LHCN-M2 (cell line): ENCODE measurements around the gene ALDH16A1. TPM values are rescaled to one million over a fixed set of nuclear protein-coding genes. Genes with fewer than 3 reads are reported as not detected.
A peak's percentile ranks its signal among the peaks of the same experiment; 100 is the strongest.

ENCODE experiments used
- DNase-seq: peaks from one replicate; pipeline ENCODE4 v3.0.0-alpha.2; 2012; ENCODE audit warnings: low read depth
- polyA plus RNA-seq: library from polyadenylated mRNA; unstranded; fragments of >200 nt; gene quantifications from one replicate; pipeline ENCODE4 v1.2.1, GENCODE V29; 2012; ENCODE audit warnings: missing spikeins
- total RNA-seq: library from RNA; depleted of rRNA; stranded (reverse); fragments of >200 nt; gene quantifications from 2 replicates; pipeline ENCODE4 v1.2.3, GENCODE V29; 2014; rRNA removed

Gene ALDH16A1
- 34.8 and 42.6 TPM in 2 replicates for total RNA-seq
- polyA plus RNA-seq = 15.0 TPM

GRCh38 chr19:49453013-49453756 is at the start of gene ALDH16A1:
Gene ALDH16A1, plus strand, starts transcription at chr19:49453225. Its CDS starts 107 bp downstream, at chr19:49453332.
- peak; percentile 97 for DNase-seq

GRCh38 chr19:49403404-49404187 is 49.4 kb upstream of the ALDH16A1 start:
- no peak for DNase-seq

- no peak for DNase-seq
These were observed 45.9 kb upstream of the ALDH16A1 start for GRCh38 chr19:49407079-49407478.

- DNase-seq = no peak
These were observed 45.5 kb upstream of the ALDH16A1 start for GRCh38 chr19:49407482-49408015.

- no peak for DNase-seq
These were observed 44.1 kb upstream of the ALDH16A1 start for GRCh38 chr19:49408816-49409440.

- no peak for DNase-seq
These were observed 43.5 kb upstream of the ALDH16A1 start for GRCh38 chr19:49409441-49410029.

GRCh38 chr19:49411681-49412326 is 41.2 kb upstream of the ALDH16A1 start:
- no peak for DNase-seq

- no peak for DNase-seq
These were observed 39.7 kb upstream of the ALDH16A1 start for GRCh38 chr19:49413348-49413747.

- no peak for DNase-seq
These were observed 38.8 kb upstream of the ALDH16A1 start for GRCh38 chr19:49414256-49414655.

- no peak for DNase-seq
These were observed 37.8 kb upstream of the ALDH16A1 start for GRCh38 chr19:49415102-49415809.

- no peak for DNase-seq
These were observed 37.2 kb upstream of the ALDH16A1 start for GRCh38 chr19:49415810-49416200.

GRCh38 chr19:49417088-49417487 is 35.9 kb upstream of the ALDH16A1 start:
- no peak for DNase-seq

GRCh38 chr19:49418511-49418910 is 34.5 kb upstream of the ALDH16A1 start:
- no peak for DNase-seq

- DNase-seq = no peak
These were observed 33.9 kb upstream of the ALDH16A1 start for GRCh38 chr19:49419173-49419572.

GRCh38 chr19:49420227-49420626 is 32.8 kb upstream of the ALDH16A1 start:
- DNase-seq = no peak

GRCh38 chr19:49421039-49421877 is 31.8 kb upstream of the ALDH16A1 start:
- DNase-seq = peak; percentile 44

- no peak for DNase-seq
These were observed 31.2 kb upstream of the ALDH16A1 start for GRCh38 chr19:49421878-49422202.

GRCh38 chr19:49422407-49423070 is 30.5 kb upstream of the ALDH16A1 start:
- DNase-seq = no peak
